ENCODE results near the gene CFAP157. TPM values are rescaled to one million over a fixed set of nuclear protein-coding genes. Genes with fewer than 3 reads are reported as not detected.

Gene CFAP157
- total RNA-seq (2014; rRNA removed; shearing (Covaris generic)), result 0.30 TPM in 1 of 2 replicates, not detected in the other

DNA sequence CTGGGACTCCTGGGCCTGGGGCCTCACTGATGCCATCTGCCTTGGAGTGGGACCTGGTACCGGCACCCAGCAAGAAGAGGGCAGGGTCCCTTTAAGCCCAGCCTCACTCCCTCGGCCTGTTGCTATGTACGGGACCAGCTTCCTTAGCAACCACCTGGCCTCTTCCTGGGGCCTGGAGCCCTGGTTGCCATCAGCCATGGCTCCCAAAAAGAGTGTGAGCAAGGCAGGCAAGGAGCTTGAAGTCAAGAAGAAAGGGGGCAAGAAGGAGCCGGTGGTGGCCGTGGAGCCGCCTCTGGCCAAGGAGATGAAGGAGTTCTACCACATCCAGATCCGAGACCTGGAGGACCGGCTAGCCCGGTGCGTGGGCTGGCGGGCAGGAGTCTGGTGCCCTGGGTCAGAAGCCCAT lies at the start of gene CFAP157:
Gene CFAP157 (plus strand): TSS at position 153 of the 406 bp plus-strand sequence. CDS start 44 bp downstream, at position 197.

DNA sequence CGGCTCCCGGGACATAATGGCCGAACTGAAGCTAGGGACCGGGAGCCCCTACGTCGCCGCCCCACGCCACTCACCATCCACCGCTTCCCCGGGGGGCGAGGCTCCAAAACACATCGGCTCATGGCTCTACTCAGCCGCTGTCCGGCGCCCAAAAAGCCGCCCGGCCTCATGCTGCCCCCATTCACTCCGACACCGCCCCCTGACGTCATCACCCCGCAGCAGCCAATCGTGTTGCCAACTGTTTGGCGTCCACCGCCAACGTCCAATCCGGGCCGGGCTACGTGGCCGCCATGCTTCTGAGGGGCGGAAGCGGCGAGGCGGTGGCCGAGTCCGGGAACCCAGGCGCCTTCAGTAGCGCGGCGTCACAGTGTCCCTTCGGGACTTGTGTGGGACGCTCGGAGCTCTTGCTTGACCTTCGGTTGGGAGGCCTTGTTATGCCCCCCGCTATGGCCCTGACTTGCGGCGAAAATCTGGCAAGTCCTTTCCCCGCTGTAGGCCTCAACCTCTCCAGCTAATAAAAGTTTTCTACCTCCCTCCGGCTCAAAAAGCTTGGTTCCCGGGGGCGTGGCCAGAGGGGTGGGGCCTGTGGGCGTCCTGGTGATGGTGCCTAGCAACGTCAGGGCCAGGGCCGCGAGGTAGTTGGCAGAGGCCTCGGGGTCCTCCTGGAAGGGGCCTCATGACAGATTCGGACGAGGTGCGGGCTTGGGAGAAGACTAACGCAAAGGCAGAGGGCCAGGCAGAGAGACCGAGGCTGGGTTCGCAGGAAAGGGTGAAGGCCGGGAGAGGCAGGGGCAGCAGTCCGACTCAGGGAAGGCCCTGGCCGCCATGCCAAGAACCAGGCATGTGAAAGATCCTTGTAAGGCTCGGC lies 8.9 kb downstream of the CFAP157 start, which contains the start of the genes PTRH1 and TTC16:
Gene PTRH1 (minus strand): TSS at position 194 of the 868 bp plus-strand sequence. CDS start 24 bp downstream, at position 170.
Gene TTC16 (plus strand): TSS at position 610 of the 868 bp plus-strand sequence. CDS start 67 bp downstream, at position 677.

DNA sequence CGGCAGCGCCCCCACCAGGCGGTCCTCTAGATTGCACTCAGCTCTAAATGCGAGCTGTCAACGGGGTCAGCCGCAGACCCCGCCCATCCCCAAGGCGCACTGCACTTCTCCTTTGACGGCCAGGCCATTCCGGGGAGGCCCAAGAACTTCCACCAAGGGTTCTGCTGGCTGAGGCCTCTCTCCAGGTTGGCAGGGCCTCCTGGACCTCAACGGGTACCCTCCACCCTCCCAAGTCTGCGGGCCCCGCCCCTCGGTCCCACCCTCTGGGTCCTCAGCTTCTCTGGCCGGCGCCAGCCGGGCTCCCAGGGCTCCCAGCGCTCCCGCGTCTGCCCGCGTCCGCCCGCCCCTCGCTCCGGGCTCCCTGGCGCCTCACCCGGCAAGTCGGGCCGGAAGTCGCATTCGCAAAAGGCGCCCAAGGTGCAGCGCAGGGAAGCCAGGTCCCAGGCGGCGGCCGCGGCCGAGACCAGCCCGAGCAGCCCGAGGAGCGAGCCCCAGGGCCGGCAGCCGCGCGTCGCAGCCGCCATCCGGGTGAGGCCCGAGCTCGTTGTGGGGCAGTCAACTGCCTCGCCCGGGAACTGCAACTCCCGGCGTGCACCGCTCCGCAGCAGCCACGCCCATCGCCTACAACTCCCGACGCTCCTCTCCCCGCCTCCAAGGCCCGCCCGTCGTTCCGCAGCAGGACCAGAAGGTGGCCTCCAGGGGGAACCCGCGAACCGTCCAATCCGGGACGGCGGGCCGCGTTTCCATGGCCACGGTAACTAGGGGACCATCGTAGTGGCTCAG lies 28.1 kb downstream of the CFAP157 start, which contains the start of gene TOR2A:
Gene TOR2A (minus strand): TSS at position 548 of the 783 bp plus-strand sequence. CDS start 24 bp downstream, at position 524.

Other genes starting within 250 kb of the CFAP157 start
- 11.5 and 15.5 TPM in 2 replicates for gene STXBP1, start 94.7 kb upstream of the CFAP157 start, total RNA-seq (2014; rRNA removed; shearing (Covaris generic))
- gene PTRH1, start 8.7 kb downstream of the CFAP157 start, total RNA-seq (2014; rRNA removed; shearing (Covaris generic)), result 34.8 and 42.8 TPM in 2 replicates
- gene TTC16, start 9.1 kb downstream of the CFAP157 start, total RNA-seq (2014; rRNA removed; shearing (Covaris generic)), result 0.16 and 0.30 TPM in 2 replicates
- 9.2 and 12.1 TPM in 2 replicates for gene TOR2A, start 28.3 kb downstream of the CFAP157 start, total RNA-seq (2014; rRNA removed; shearing (Covaris generic))
- gene SH2D3C, start 71.7 kb downstream of the CFAP157 start, total RNA-seq (2014; rRNA removed; shearing (Covaris generic)), result 0.08 TPM in 2 replicates
- 43.5 and 49.8 TPM in 2 replicates for gene CDK9, start 79.0 kb downstream of the CFAP157 start, total RNA-seq (2014; rRNA removed; shearing (Covaris generic))
- 85.7 and 115 TPM in 2 replicates for gene FPGS, start 95.9 kb downstream of the CFAP157 start, total RNA-seq (2014; rRNA removed; shearing (Covaris generic))
- 13.6 and 14.7 TPM in 2 replicates for gene ENG, start 147.7 kb downstream of the CFAP157 start, total RNA-seq (2014; rRNA removed; shearing (Covaris generic))
- gene AK1, start 170.7 kb downstream of the CFAP157 start, total RNA-seq (2014; rRNA removed; shearing (Covaris generic)), result 56.5 and 58.5 TPM in 2 replicates
- 7.4 and 14.4 TPM in 2 replicates for gene ST6GALNAC6, start 192.6 kb downstream of the CFAP157 start, total RNA-seq (2014; rRNA removed; shearing (Covaris generic))
- gene ST6GALNAC4, start 210.1 kb downstream of the CFAP157 start, total RNA-seq (2014; rRNA removed; shearing (Covaris generic)), result 27.4 and 29.0 TPM in 2 replicates
- 2.7 and 6.8 TPM in 2 replicates for gene PIP5KL1, start 223.8 kb downstream of the CFAP157 start, total RNA-seq (2014; rRNA removed; shearing (Covaris generic))
- gene DPM2, start 230.9 kb downstream of the CFAP157 start, total RNA-seq (2014; rRNA removed; shearing (Covaris generic)), result 59.2 and 83.0 TPM in 2 replicates